ENCODE measurements around the gene VAV2. TPM values are rescaled to one million over a fixed set of nuclear protein-coding genes. Genes with fewer than 3 reads are reported as not detected.

The VAV2 gene
- total RNA-seq, 1 donor from 2014 or later = 24.4 TPM

DNA sequence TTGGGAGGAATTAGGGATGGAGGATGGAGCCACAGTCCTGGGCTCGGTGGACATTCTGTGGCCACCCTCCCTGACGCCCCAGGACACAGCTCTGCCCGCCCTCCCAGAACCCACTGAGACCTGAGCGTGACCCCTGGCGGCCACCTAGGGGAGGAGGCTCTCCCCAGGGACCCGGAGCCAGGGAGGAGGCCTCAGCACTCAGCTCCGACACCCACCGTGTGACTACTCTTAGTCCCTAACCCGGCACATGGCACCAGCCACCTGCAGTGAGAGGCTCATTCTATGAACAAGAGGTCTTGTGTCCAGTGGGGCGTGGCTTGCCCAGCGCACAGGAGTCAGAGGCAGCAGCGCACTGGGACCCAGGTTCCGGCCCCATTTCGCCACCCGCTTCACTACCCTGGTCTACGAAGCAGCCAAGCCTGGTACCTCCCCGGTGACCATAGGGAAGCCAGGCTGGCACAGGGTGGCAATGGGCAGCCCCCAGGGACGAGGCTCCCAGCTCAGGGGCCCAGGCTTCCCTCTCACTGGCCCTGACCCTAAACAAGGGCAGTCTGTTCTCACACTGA is 264.2 kb downstream of the VAV2 start:
- Mint-ChIP-seq H3K4me1 (ENCODE audit: unreplicated experiment) (no peaks in the 10 kb centered on the region), H3K4me3 (ENCODE audit: unreplicated experiment) (no peak overlapping the region)
- TF ChIP-seq, protein P1, sequence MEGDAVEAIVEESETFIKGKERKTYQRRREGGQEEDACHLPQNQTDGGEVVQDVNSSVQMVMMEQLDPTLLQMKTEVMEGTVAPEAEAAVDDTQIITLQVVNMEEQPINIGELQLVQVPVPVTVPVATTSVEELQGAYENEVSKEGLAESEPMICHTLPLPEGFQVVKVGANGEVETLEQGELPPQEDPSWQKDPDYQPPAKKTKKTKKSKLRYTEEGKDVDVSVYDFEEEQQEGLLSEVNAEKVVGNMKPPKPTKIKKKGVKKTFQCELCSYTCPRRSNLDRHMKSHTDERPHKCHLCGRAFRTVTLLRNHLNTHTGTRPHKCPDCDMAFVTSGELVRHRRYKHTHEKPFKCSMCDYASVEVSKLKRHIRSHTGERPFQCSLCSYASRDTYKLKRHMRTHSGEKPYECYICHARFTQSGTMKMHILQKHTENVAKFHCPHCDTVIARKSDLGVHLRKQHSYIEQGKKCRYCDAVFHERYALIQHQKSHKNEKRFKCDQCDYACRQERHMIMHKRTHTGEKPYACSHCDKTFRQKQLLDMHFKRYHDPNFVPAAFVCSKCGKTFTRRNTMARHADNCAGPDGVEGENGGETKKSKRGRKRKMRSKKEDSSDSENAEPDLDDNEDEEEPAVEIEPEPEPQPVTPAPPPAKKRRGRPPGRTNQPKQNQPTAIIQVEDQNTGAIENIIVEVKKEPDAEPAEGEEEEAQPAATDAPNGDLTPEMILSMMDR (IDR thresholded peaks at IDR 0.05) = no peak

DNA sequence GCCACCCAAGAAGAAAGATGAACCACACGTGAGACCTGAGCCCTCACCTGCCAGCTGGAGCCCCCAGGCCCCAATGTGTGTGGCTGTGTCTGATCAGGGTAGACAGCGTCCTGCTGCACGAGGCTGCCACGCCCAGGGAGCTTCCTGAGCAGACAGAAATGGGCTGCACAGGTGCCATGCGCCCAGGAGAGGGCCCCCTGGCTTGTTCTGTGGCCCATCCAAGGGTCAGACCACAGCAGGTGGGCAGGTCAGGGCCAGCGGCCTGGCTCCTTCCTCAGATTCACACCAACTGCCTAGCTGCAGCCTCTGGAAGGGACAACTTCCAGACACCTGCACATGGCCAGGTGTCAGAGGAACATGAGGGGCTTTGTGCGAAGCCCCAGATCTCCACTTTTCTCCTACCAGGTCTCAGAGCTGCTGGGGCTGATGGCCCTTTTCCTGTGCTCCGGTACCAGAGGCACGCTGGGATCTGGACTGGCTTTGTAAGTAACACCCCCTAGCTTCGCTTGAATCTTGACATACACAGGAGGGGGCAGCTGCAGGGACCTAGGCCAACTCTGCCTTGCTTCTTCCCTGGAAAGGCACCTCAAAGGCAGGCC is 264.7 kb downstream of the VAV2 start:
- H3K4me1 Mint-ChIP-seq (ENCODE audit: unreplicated experiment) = no peaks in the 10 kb centered on the region
- H3K36me3 Mint-ChIP-seq (ENCODE audit: unreplicated experiment) = no peaks in the 10 kb centered on the region
- no peak overlapping the region for H3K27ac Mint-ChIP-seq (ENCODE audit: unreplicated experiment)
- H3K4me3 Mint-ChIP-seq (ENCODE audit: unreplicated experiment) = no peak overlapping the region
- no peaks in the 10 kb centered on the region for H3K9me3 Mint-ChIP-seq (ENCODE audit: unreplicated experiment)
- TF ChIP-seq, protein P1 (IDR thresholded peaks at IDR 0.05) = no peak
- peak; percentile 81 for DNase-seq (ENCODE audit: extremely low spot score, unreplicated experiment)
- peaks cover 39% of the 10 kb centered on the region for H3K27me3 Mint-ChIP-seq (ENCODE audit: unreplicated experiment)

More for the DNA sequence above, 264.2 kb downstream of the VAV2 start:
- Mint-ChIP-seq H3K9me3 (ENCODE audit: unreplicated experiment) (no peaks in the 10 kb centered on the region), H3K36me3 (ENCODE audit: unreplicated experiment) (no peaks in the 10 kb centered on the region), H3K27me3 (ENCODE audit: unreplicated experiment) (peaks cover 34% of the 10 kb centered on the region), H3K27ac (ENCODE audit: unreplicated experiment) (no peak overlapping the region)
- DNase-seq (ENCODE audit: extremely low spot score, unreplicated experiment) = peak; percentile 78

DNA sequence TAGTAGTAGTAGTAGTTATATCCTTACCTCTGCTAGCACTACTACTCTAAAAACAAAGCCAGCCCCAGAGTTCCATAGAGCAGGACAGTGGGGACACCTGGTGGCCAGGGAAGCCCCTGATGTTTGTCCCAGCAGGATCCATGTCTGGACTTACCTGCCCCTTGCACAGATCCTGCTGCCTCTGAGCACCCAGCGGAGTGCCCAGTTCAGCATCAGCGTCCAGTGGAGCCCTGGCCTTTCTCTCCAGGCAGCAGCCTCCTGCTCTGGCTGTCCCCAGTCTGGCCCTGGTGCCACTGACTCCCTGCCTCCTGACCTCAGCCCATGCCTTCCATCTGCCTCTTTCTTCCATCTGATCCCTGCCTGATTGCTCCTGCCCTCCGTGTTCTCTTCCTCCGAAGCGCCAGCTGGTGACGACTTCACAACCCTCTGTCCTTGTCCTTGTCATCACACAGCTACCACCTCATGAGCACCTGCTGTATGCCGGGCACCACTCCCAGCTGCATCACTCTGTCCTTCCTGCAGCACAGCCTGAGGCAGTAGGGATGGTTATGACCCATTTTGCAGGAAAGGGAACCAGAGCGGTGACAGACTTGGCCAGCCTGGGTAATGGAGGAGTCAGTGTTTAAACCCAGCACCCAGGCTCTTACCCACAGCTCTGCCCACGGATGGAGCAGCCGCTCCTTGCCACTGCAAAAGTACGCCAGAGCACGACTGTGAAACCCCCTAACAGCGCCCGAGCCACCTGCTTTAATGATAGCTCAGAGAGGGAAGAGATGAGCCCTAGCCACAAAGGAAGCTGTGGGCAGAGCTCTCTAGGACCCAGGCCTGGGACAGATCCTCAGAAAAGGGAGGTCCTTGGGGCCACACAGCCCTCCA is 265.5 kb downstream of the VAV2 start:
- DNase-seq (ENCODE audit: extremely low spot score, unreplicated experiment) = peak; percentile 85
- peaks cover 45% of the 10 kb centered on the region for H3K27me3 Mint-ChIP-seq (ENCODE audit: unreplicated experiment)
- TF ChIP-seq, protein P1 (IDR thresholded peaks at IDR 0.05) = peak; percentile 66
- H3K4me1 Mint-ChIP-seq (ENCODE audit: unreplicated experiment) = no peaks in the 10 kb centered on the region
- H3K36me3 Mint-ChIP-seq (ENCODE audit: unreplicated experiment) = no peaks in the 10 kb centered on the region
- H3K27ac Mint-ChIP-seq (ENCODE audit: unreplicated experiment) = no peak overlapping the region
- no peak overlapping the region for H3K4me3 Mint-ChIP-seq (ENCODE audit: unreplicated experiment)
- no peaks in the 10 kb centered on the region for H3K9me3 Mint-ChIP-seq (ENCODE audit: unreplicated experiment)

DNA sequence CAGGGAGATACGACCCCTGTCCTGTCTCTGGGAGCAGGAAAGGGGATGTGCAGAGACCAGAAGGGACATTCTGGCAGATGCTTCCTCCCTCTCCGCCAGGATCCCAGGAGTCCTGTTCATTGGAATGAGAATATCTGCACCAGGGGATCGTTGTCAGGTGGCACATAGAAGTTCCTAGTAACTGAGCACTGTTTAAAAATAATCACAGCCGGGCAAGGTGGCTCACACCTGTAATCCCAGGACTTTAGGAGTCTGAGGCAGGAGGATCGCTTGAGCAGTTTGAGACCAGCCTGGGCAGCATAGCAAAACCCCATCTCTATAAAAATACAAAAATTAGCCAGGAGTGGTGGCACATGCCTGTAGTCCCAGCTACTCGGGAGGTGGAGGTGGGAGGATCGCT is 266.2 kb downstream of the VAV2 start:
- H3K36me3 Mint-ChIP-seq (ENCODE audit: unreplicated experiment) = no peaks in the 10 kb centered on the region
- H3K4me1 Mint-ChIP-seq (ENCODE audit: unreplicated experiment) = no peaks in the 10 kb centered on the region

More for the DNA sequence above, 266.2 kb downstream of the VAV2 start:
- Mint-ChIP-seq H3K27ac (ENCODE audit: unreplicated experiment) (no peak overlapping the region), H3K27me3 (ENCODE audit: unreplicated experiment) (peaks cover 52% of the 10 kb centered on the region), H3K9me3 (ENCODE audit: unreplicated experiment) (no peaks in the 10 kb centered on the region), H3K4me3 (ENCODE audit: unreplicated experiment) (no peak overlapping the region)
- TF ChIP-seq, protein P1 (IDR thresholded peaks at IDR 0.05) = no peak
- peak; percentile 40 for DNase-seq (ENCODE audit: extremely low spot score, unreplicated experiment)
